ENCODE data around the gene CDS2.

The CDS2 gene

GRCh38 chr20:5212907-5213487, 86.2 kb downstream of the CDS2 start:
- DNase-seq (ENCODE audit: low spot score), result no peak

GRCh38 chr20:5214826-5215225, 88.0 kb downstream of the CDS2 start:
- DNase-seq (ENCODE audit: low spot score), result no peak

- DNase-seq (ENCODE audit: low spot score), result no peak
Measured at GRCh38 chr20:5215672-5216304, 89.0 kb downstream of the CDS2 start.

- DNase-seq (ENCODE audit: low spot score), result no peak
Measured at GRCh38 chr20:5216663-5217062, 89.9 kb downstream of the CDS2 start.

- DNase-seq (ENCODE audit: low spot score), result no peak
Measured at GRCh38 chr20:5217616-5218015, 90.8 kb downstream of the CDS2 start.

GRCh38 chr20:5220321-5221060, 93.7 kb downstream of the CDS2 start:
- DNase-seq (ENCODE audit: low spot score), result peak; percentile 45

- no peak for DNase-seq (ENCODE audit: low spot score)
Measured at GRCh38 chr20:5221061-5221430, 94.2 kb downstream of the CDS2 start.

GRCh38 chr20:5222919-5223634, 96.3 kb downstream of the CDS2 start:
- peak; percentile 85 for DNase-seq (ENCODE audit: low spot score)

GRCh38 chr20:5230544-5230943, 103.7 kb downstream of the CDS2 start:
- DNase-seq (ENCODE audit: low spot score), result no peak

GRCh38 chr20:5234158-5234557, 107.3 kb downstream of the CDS2 start:
- DNase-seq (ENCODE audit: low spot score), result no peak

GRCh38 chr20:5234978-5235377, 108.2 kb downstream of the CDS2 start:
- no peak for DNase-seq (ENCODE audit: low spot score)
